GM21367 (cell line): Measurements from ENCODE around the gene POU4F3.

Experiments
- ATAC-seq: cut with Tn5 transposase; IDR thresholded peaks from one replicate; pipeline ENCODE4 v1.9.1; 2021; ENCODE audit not compliant: unreplicated experiment

Gene POU4F3

DNA sequence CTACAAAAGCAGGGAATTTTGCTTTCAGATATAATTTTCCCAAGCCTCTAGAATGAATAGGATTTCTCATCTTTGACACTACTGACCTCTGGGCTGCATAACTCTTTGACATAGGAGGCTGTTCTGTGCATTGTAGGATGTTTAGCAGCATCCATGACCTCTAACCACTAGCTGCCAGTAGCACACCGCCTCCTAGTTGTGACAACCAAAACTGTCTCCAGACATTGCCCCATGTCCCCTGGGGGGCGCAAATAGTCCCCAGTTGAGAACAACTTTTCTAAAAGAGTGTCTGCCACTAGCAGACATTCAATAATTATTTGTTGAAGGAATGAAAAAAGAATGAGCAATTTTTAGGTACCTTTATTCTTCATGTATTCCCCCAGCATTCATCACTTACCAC is 51.8 kb downstream of the POU4F3 start:
- no peak for ATAC-seq
